K562 (cell line): ENCODE measurements around the gene ZFYVE26. TPM values are rescaled to one million over a fixed set of nuclear protein-coding genes. Genes with fewer than 3 reads are reported as not detected.

ENCODE experiments used
- ATAC-seq: fragments of 200-7000 bp; cut with Tn5 transposase; 3 replicates; pipeline ENCODE4 v1.9.1; 2020; ENCODE audit warnings: moderate library complexity
- BruUV-seq: library from RNA; stranded (reverse); fragments of 400-500 nt; replicated peaks from 2 replicates; lab custom pipeline; 2021; lab: Mats Ljungman, UMichigan
- CTCF ChIA-PET: fragments of 300-600 bp; formaldehyde crosslinking; extraction: SDS; loops from one replicate; lab custom pipeline; 2021; ENCODE audit warnings: low intra/inter-chr PET ratio; lab: Yijun Ruan, JAX
- POLR2A ChIA-PET: fragments of 300-600, 350-650 bp; sonication (Branson Sonifier 250); formaldehyde crosslinking; extraction: SDS; loops from one replicate; lab custom pipeline; 2021; ENCODE audit warnings: antibody characterized with exemption, inconsistent platforms; lab: Yijun Ruan, JAX
- DNase-seq, 4 experiments: peaks; one replicate each; pipeline versions ENCODE4 v3.0.0 to v3.0.0-alpha.2; 2011 to 2018; ENCODE audit warnings: low spot score in 3 of 4, mixed read lengths in 3 of 4; ENCODE audit errors: extremely low read depth in 1 of 4
- FAIRE-seq: peaks from 2 replicates; lab custom pipeline; 2011; peaks lifted over from hg19 to GRCh38; lab: Jason Lieb, UNC
- H2AFZ ChIP-seq: 2 replicates; pipeline ENCODE4 v1.6.0; 2011; ENCODE audit warnings: low read depth, low read length, control low read depth, inconsistent platforms
- H3K27ac ChIP-seq: fragments of 200-600 bp; 3 replicates; pipeline ENCODE4 v1.8.0; 2011; ENCODE audit warnings: low read depth, mild to moderate bottlenecking, control low read depth, inconsistent platforms, low read length, moderate library complexity, mixed read lengths; ENCODE audit errors: extremely low read depth
- H3K27me3 ChIP-seq, 2 experiments: fragments of 300-600 bp in 1 of 2; 2 replicates in 1 of 2; 3 replicates in 1 of 2; pipeline versions ENCODE4 v1.6.0 to v1.8.0; 2011; ENCODE audit warnings: inconsistent platforms in 2 of 2, low read length in 2 of 2, mild to moderate bottlenecking in 1 of 2, mixed read lengths in 1 of 2, moderate library complexity in 1 of 2; ENCODE audit not compliant: control insufficient read depth in 2 of 2, insufficient read depth in 2 of 2
- H3K36me3 ChIP-seq: fragments of 300-600 bp; 3 replicates; pipeline ENCODE4 v1.8.0; 2011; ENCODE audit warnings: mild to moderate bottlenecking, low read length, inconsistent platforms; ENCODE audit not compliant: control insufficient read depth, insufficient read depth
- H3K4me1 ChIP-seq, 2 experiments: fragments of 200-600 bp in 1 of 2; replicated peaks in 1 of 2; 2 replicates in 1 of 2; 3 replicates in 1 of 2; pipeline versions ENCODE4 v1.5.1 to v1.8.0; 2011; ENCODE audit warnings: inconsistent platforms in 2 of 2, low read length in 2 of 2, mild to moderate bottlenecking in 1 of 2, mixed read lengths in 1 of 2, moderate library complexity in 1 of 2; ENCODE audit not compliant: control insufficient read depth in 2 of 2, insufficient read depth in 2 of 2
- H3K4me2 ChIP-seq: 2 replicates; pipeline ENCODE4 v1.6.1; 2011; ENCODE audit warnings: low read length, control low read depth, inconsistent platforms, mixed read lengths; ENCODE audit not compliant: insufficient read depth
- H3K4me3 ChIP-seq: fragments of 200-600 bp; sonication (generic), shearing (Covaris generic); 2 replicates; pipeline ENCODE4 v1.5.1; 2016; ENCODE audit warnings: control low read depth, inconsistent platforms
- H3K79me2 ChIP-seq: fragments of 200-600 bp; 3 replicates; pipeline ENCODE4 v1.8.0; 2011; ENCODE audit warnings: low read length, inconsistent platforms; ENCODE audit not compliant: control insufficient read depth, insufficient read depth
- H3K9ac ChIP-seq, 2 experiments: 2 replicates each; pipeline versions ENCODE4 v1.6.0 to v1.6.1; 2011; ENCODE audit warnings: low read depth in 2 of 2, low read length in 2 of 2, control low read depth in 1 of 2, inconsistent platforms in 1 of 2, mild to moderate bottlenecking in 1 of 2, mixed read lengths in 1 of 2; ENCODE audit not compliant: insufficient read depth in 1 of 2
- H3K9me1 ChIP-seq: one replicate; pipeline ENCODE4 v1.6.0; 2011; ENCODE audit warnings: inconsistent platforms, mild to moderate bottlenecking, low read length, moderate library complexity; ENCODE audit not compliant: control insufficient read depth, insufficient read depth
- H3K9me3 ChIP-seq: replicated peaks from 2 replicates; pipeline ENCODE4 v1.5.1; 2011; ENCODE audit warnings: low read depth, low read length, inconsistent platforms; ENCODE audit not compliant: control insufficient read depth, insufficient read depth
- H4K20me1 ChIP-seq: replicated peaks from 2 replicates; pipeline ENCODE4 v1.6.1; 2011; ENCODE audit warnings: low read length, inconsistent platforms, mixed read lengths; ENCODE audit not compliant: control insufficient read depth, insufficient read depth
- CTCF ChIP-seq, 3 experiments: IDR thresholded peaks in 2 of 3; conservative IDR thresholded peaks in 1 of 3; 2 replicates each; pipeline ENCODE4 v1.5.1; 2011 to 2012; ENCODE audit warnings: low read length in 3 of 3, mild to moderate bottlenecking in 3 of 3, control low read depth in 2 of 3, improper control_type of control experiment in 1 of 3, inconsistent platforms in 1 of 3, low read depth in 1 of 3, mixed read lengths in 1 of 3, moderate library complexity in 1 of 3; ENCODE audit not compliant: insufficient read depth in 2 of 3
- WHSC1 ChIP-seq: IDR thresholded peaks from one replicate; pipeline ENCODE4 v1.6.1; 2012; ENCODE audit warnings: low read length, control low read depth, inconsistent platforms
- WGBS: fragments of 100-300 bp; shearing (Covaris generic); methylation state at CpG from one replicate; pipeline ENCODE4 v1.1.6; 2016; ENCODE audit warnings: low coverage, mixed read lengths; ENCODE audit not compliant: insufficient coverage; ENCODE audit errors: missing lambda C conversion rate; 5-methylcytosine and 5-hydroxymethylcytosine counted together
- in situ Hi-C: fragments of 300-500 bp; cut with MboI; formaldehyde crosslinking; loops from 4 replicates; pipeline ENCODE4 v1.15.0; 2018; ENCODE audit warnings: inconsistent platforms, mixed read lengths
- intact Hi-C: fragments of 100-400 bp; cut with micrococcal nuclease; formaldehyde crosslinking; loops from 2 replicates; pipeline ENCODE4 v1.14.2; 2022
- polyA plus RNA-seq, 8 experiments: library from polyadenylated mRNA; depleted of rRNA in 4 of 8; stranded (reverse) in 5 of 8; unstranded in 3 of 8; fragments of >200 nt; fragmentation: Nextera tagmentation in 2 of 8; fragmentation: Illumina TruSeq in 1 of 8; extraction: Ambion mirVana in 2 of 8; extraction: Trizol in 1 of 8; gene quantifications; 2 replicates each; pipeline versions ENCODE4 v1.2.1 to v1.2.3, GENCODE V29; 2011 to 2014; ENCODE audit warnings: inconsistent platforms in 1 of 8, missing spikeins in 1 of 8
- total RNA-seq, 7 experiments: library from RNA; depleted of rRNA in 6 of 7; stranded (reverse); fragments of >200 nt in 6 of 7; fragmentation: Illumina TruSeq in 2 of 7; extraction: Trizol in 2 of 7; gene quantifications; 2 replicates each; pipeline versions ENCODE4 v1.2.1 to v1.2.3, GENCODE V29; 2011 to 2021; ENCODE audit warnings: low replicate concordance in 1 of 7

Gene ZFYVE26
- total and polyA plus RNA-seq, 9 of the 15 experiments (the other 6 are each of a cell fraction or from before 2014, with no cell fraction given) = 0.32 to 9.1 (median 5.9) TPM

GRCh38 chr14:67766035-67766680 is 50.2 kb downstream of the ZFYVE26 start:
- CTCF ChIA-PET = no interaction called here
- Histone ChIP-seq H3K4me1 (no peaks in the 10 kb centered on the region), H3K4me2 (no peak overlapping the region), H3K9me1 (no peaks in the 10 kb centered on the region), H3K27me3 (no peaks in the 10 kb centered on the region), H3K79me2 (no peaks in the 10 kb centered on the region)
- ATAC-seq = no peak
- no peak for TF ChIP-seq WHSC1
- peak in 1 of 3 experiments; percentile 33; a peak in 2 of 6 replicates for TF ChIP-seq CTCF (IDR thresholded peaks at IDR 0.05 in 2 of 3, conservative IDR thresholded peaks at IDR 0.05 in 1 of 3; ENCODE audit: insufficient read depth in 2 of 3, low read depth in 1 of 3, low read length in 3 of 3)
- TF ChIP-seq, all 486 proteins: peak for 1
- no peak overlapping the region for H3K4me3 ChIP-seq
- no peak for FAIRE-seq
- no TSS peak for BruUV-seq
- no peaks in the 10 kb centered on the region for H4K20me1 ChIP-seq
- intact Hi-C loops = no loop called here
- no peak overlapping the region for H2AFZ ChIP-seq
- WGBS = 76% methylated on average over 10 of the region's 10 CpGs
- POLR2A ChIA-PET = interaction anchor here (0.8 kb wide), 1 partner anchor 185 kb away, joined by 3 read pairs; no protein-coding TSS in a partner anchor
- in situ Hi-C loops = no loop called here
- no peak for DNase-seq
- H3K36me3 ChIP-seq = peaks cover 41% of the 10 kb centered on the region; the same call in 2 of the 3 replicates
- no peaks in the 10 kb centered on the region for H3K9me3 ChIP-seq
- H3K27ac ChIP-seq = no peak overlapping the region
- H3K9ac ChIP-seq = no peak overlapping the region
